Spleen (tissue), 11 donors: Measurements from ENCODE around the gene GCDH. TPM values are rescaled to one million over a fixed set of nuclear protein-coding genes. Genes with fewer than 3 reads are reported as not detected.

Experiments
- DNase-seq: peaks from one replicate; pipeline ENCODE4 v3.0.0-alpha.2; 2020
- H3K27ac ChIP-seq, 8 donors: fragments of 200-600 bp; sonication (generic) in 7 of 8; 1 replicate in 4 of 8; 2 replicates in 4 of 8; pipeline versions ENCODE4 v1.5.0 to v1.8.0; 2016 to 2021; ENCODE audit warnings: inconsistent platforms in 4 of 8, mild to moderate bottlenecking in 4 of 8, moderate library complexity in 1 of 8
- H3K27me3 ChIP-seq, 7 donors: fragments of 200-600 bp; sonication (generic) in 6 of 7; replicated peaks in 1 of 7; 1 replicate in 4 of 7; 2 replicates in 3 of 7; pipeline versions ENCODE4 v1.5.0 to v1.8.0; 2016 to 2021; ENCODE audit warnings: inconsistent platforms in 3 of 7, mild to moderate bottlenecking in 1 of 7
- H3K36me3 ChIP-seq, 6 donors: fragments of 200-600 bp; sonication (generic) in 5 of 6; 1 replicate in 4 of 6; 2 replicates in 2 of 6; pipeline versions ENCODE4 v1.5.0 to v1.8.0; 2016 to 2021; ENCODE audit warnings: inconsistent platforms in 2 of 6
- H3K4me1 ChIP-seq, 6 donors: fragments of 200-600 bp; sonication (generic) in 5 of 6; 1 replicate in 3 of 6; 2 replicates in 3 of 6; pipeline versions ENCODE4 v1.5.0 to v1.8.0; 2016 to 2021; ENCODE audit warnings: inconsistent platforms in 3 of 6
- H3K4me3 ChIP-seq, 8 donors: fragments of 200-600 bp; sonication (generic) in 7 of 8; 1 replicate in 4 of 8; 2 replicates in 4 of 8; pipeline versions ENCODE4 v1.5.0 to v1.8.0; 2016 to 2021; ENCODE audit warnings: inconsistent platforms in 4 of 8, mild to moderate bottlenecking in 4 of 8, moderate library complexity in 2 of 8
- H3K9me3 ChIP-seq, 8 donors: fragments of 200-600 bp; sonication (generic) in 7 of 8; 1 replicate in 4 of 8; 2 replicates in 4 of 8; pipeline versions ENCODE4 v1.5.0 to v1.8.0; 2016 to 2021; ENCODE audit warnings: inconsistent platforms in 4 of 8
- POLR2A ChIP-seq, 3 donors: fragments of 450-650 bp; IDR thresholded peaks; one replicate each; pipeline ENCODE4 v1.5.1; 2017; ENCODE audit warnings: antibody characterized with exemption in 3 of 3, mild to moderate bottlenecking in 1 of 3
- POLR2AphosphoS5 ChIP-seq, 3 donors: sonication (generic); formaldehyde crosslinking; IDR thresholded peaks; one replicate each; pipeline ENCODE4 v1.5.1; 2017; ENCODE audit warnings: antibody characterized with exemption in 3 of 3
- WGBS, 5 donors: extraction: QIAGEN DNeasy Blood & Tissue Kit in 3 of 5; methylation state at CpG; one replicate each; pipeline versions ENCODE4 v1.1.5 to v1.1.7; 2013 to 2018; 5-methylcytosine and 5-hydroxymethylcytosine counted together
- intact Hi-C: fragments of 100-400 bp; cut with DNase I; formaldehyde crosslinking; loops from one replicate; pipeline ENCODE4 v1.15.0; 2023; ENCODE audit warnings: low total_unique reads
- polyA plus RNA-seq, 3 donors: library from polyadenylated mRNA; stranded (reverse); fragments of 200-250 nt; gene quantifications; one replicate each; pipeline ENCODE4 v1.2.1, GENCODE V29; 2013
- total RNA-seq, 7 donors: library from RNA; depleted of rRNA in 3 of 7; stranded (reverse); fragments of >200 nt in 3 of 7; fragmentation: NEBNext Ultra II Directional in 4 of 7; extraction: Animal tissue kit (Norgen Biotek cat#: 25700) in 4 of 7; gene quantifications; one replicate each; pipeline versions ENCODE4 v1.1.0 to v1.2.1, GENCODE V29; 2016 to 2021
- TF ChIP-seq, protein P1 (sequence below), 11 experiments: fragments of 200-600 bp in 7 of 11; fragments of 450-650 bp in 4 of 11; sonication (generic) in 4 of 11; IDR thresholded peaks in 8 of 11; conservative IDR thresholded peaks in 3 of 11; 1 replicate in 7 of 11; 2 replicates in 4 of 11; pipeline versions ENCODE4 v1.4.0 to v1.8.0; 2016 to 2021; ENCODE audit warnings: antibody characterized with exemption in 11 of 11, inconsistent platforms in 4 of 11, mild to moderate bottlenecking in 1 of 11
- donor health status: healthy with polysubstance abuse.
- donor health status: DM: no; HTN: no; CAD: no; lungs with moderate emphysema.
- donor health status: DM: no; HTN: no; CAD: no.
- donor health status: Bipolar disorder and iron deficiency.
- donor health status: healthy.
- donor health status: DM: no; HTN: no; CAD: no.
- donor health status: DM: yes; HTN: yes; CAD: no.

GCDH gene
- total and polyA plus RNA-seq, 10 donors: 16.3 to 48.4 (median 28.2) TPM

DNA sequence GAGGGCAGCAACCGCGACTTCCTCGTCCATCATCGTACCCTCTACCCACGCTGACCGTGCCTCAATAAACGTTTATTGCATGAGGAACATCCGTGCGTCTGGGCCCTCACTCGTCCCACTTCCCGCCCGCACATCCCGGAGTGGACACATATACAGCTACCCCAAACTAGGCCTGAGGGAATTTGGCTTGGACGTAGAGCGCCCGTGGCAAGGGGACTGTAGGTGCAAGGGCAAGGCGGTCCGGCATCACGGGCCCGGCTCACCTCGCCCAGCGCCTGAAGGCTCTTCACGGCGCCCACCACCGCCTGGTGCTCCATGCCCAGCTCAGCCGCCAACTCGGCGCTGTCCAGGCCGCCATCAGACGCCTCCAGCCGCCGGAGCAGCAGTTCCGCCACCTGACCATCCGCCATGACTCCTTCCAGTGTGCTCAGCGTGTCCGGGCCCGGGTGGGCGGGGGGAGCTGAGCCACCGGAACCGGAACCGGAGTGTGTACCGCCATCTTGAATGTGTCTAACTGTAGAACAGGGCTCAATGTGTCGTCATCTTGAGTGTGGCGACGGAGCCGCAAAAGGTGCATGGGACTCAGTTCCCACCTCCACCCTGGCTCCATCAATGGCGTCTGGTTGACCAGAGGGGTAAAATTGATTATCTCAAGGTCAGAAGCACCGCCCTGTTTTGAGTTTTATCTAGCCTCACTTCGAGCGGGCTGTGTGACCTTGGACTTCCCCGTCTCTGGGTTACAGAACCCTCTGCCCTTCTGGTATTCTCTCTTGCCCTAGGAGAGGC lies 42.5 kb downstream of the GCDH start, which contains the start of gene FARSA:
TSS of gene FARSA (minus strand) at position 425 of the 786 bp plus-strand sequence. CDS start at position 410, 15 bp downstream.
- intact Hi-C loops: no loop called here
- 1 to 4% (median 2%) methylated on average over 27 to 51 of the region's 51 CpGs for WGBS, 5 donors
- peak; percentile 93 to 100 (median 99) for TF ChIP-seq POLR2AphosphoS5 (IDR thresholded peaks at IDR 0.05)
- TF ChIP-seq, protein P1, sequence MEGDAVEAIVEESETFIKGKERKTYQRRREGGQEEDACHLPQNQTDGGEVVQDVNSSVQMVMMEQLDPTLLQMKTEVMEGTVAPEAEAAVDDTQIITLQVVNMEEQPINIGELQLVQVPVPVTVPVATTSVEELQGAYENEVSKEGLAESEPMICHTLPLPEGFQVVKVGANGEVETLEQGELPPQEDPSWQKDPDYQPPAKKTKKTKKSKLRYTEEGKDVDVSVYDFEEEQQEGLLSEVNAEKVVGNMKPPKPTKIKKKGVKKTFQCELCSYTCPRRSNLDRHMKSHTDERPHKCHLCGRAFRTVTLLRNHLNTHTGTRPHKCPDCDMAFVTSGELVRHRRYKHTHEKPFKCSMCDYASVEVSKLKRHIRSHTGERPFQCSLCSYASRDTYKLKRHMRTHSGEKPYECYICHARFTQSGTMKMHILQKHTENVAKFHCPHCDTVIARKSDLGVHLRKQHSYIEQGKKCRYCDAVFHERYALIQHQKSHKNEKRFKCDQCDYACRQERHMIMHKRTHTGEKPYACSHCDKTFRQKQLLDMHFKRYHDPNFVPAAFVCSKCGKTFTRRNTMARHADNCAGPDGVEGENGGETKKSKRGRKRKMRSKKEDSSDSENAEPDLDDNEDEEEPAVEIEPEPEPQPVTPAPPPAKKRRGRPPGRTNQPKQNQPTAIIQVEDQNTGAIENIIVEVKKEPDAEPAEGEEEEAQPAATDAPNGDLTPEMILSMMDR (IDR thresholded peaks at IDR 0.05 in 8 of 11, conservative IDR thresholded peaks at IDR 0.05 in 3 of 11): peak in 1 of 11 experiments; percentile 26
- peak in 1 of 3 donors; percentile 44 for TF ChIP-seq POLR2A (IDR thresholded peaks at IDR 0.05)
- DNase-seq: peak; percentile 98
- Histone ChIP-seq H3K4me1 (peaks cover 23 to 67% (median 44%) of the 10 kb centered on the region in 6 donors), H3K4me3 (peak within 1 kb of the TSS; percentile 76 to 99 (median 96)), H3K27ac (peak within 1 kb of the TSS; percentile 73 to 90 (median 86)), H3K9me3 (no peaks in the 10 kb centered on the region), H3K36me3 (peaks cover 0 to 31% (median 23%) of the 10 kb centered on the region in 6 donors), H3K27me3 (no peaks in the 10 kb centered on the region)

DNA sequence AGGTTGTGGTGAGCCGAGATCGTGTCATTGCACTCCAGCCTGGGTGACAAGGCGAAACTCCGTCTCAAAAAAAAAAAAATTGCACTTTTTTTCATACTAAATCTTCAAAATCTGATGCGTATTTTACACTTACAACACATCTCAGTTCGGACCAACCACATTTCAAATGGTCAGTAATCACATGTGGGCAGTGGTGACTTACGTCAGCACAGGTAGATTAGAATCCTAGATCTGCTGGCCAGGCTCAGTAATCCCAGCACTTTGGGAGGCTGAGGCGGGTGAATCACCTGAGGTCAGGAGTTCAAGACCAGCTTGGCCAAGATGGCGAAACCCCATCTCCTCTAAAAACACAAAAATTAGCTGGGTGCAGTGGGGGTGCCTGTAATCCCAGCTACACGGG lies 44.1 kb downstream of the GCDH start:
- intact Hi-C loops: no loop called here
- Histone ChIP-seq H3K4me3 (no peak overlapping the region), H3K27ac (no peak overlapping the region), H3K36me3 (peaks cover 0 to 23% (median 12%) of the 10 kb centered on the region in 6 donors), H3K9me3 (no peaks in the 10 kb centered on the region), H3K4me1 (peaks cover 30 to 77% (median 55%) of the 10 kb centered on the region in 6 donors), H3K27me3 (no peaks in the 10 kb centered on the region)
- no peak for TF ChIP-seq POLR2AphosphoS5 (IDR thresholded peaks at IDR 0.05)
- TF ChIP-seq, protein P1 (IDR thresholded peaks at IDR 0.05 in 8 of 11, conservative IDR thresholded peaks at IDR 0.05 in 3 of 11): no peak
- TF ChIP-seq POLR2A (IDR thresholded peaks at IDR 0.05): no peak
- WGBS, 5 donors: 86 to 94% (median 89%) methylated on average over 10 of the region's 10 CpGs
- no peak for DNase-seq

DNA sequence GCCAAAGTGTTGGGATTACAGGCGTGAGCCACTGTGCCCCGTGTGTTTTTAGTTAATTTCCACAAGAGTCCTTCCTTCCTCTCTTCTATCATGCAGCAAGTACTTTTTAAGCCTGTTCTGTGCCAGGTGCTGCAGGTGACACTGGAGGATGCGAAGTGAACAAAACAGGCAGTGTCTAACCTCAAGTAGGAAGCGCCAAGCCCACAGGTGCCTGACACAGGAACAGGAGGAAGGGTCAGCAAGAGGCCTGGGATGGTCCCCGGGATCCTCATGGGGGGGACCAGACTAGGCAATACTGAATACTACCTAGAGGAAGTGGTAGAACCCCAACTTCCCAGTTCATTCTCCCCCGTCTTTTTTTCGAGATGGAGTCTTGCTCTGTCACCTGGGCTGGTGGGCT lies 45.6 kb downstream of the GCDH start:
- H3K27ac ChIP-seq: peak overlapping the region in 3 of 8 donors; percentile 27 to 98 (median 29)
- H3K4me1 ChIP-seq: peaks cover 40 to 77% (median 65%) of the 10 kb centered on the region in 6 donors
- TF ChIP-seq POLR2AphosphoS5 (IDR thresholded peaks at IDR 0.05) (no peak), POLR2A (IDR thresholded peaks at IDR 0.05) (no peak)
- TF ChIP-seq, protein P1 (IDR thresholded peaks at IDR 0.05 in 8 of 11, conservative IDR thresholded peaks at IDR 0.05 in 3 of 11): no peak
- H3K9me3 ChIP-seq: no peaks in the 10 kb centered on the region
- intact Hi-C loops: no loop called here
- no peak for DNase-seq
- 34 to 52% (median 43%) methylated on average over 7 of the region's 7 CpGs for WGBS, 5 donors
- H3K4me3 ChIP-seq: no peak overlapping the region
- no peaks in the 10 kb centered on the region for H3K27me3 ChIP-seq
- H3K36me3 ChIP-seq: peaks cover 5 to 23% (median 19%) of the 10 kb centered on the region in 6 donors
